SK-N-MC (cell line): Measurements from ENCODE around the gene PKMYT1.
"Not testable (repeated sequence)": the region's sequence is repeated elsewhere in the genome, so short reads cannot be mapped to it uniquely, and the experiment has no call there.

Source experiments
- DNase-seq: peaks from one replicate; pipeline ENCODE4 v3.0.0-alpha.2; 2011; ENCODE audit warnings: low read depth, low spot score
- H3K27ac ChIP-seq: fragments of 200-600 bp; sonication (generic); 2 replicates; pipeline ENCODE4 v1.5.1; 2016; ENCODE audit warnings: mixed run types
- H3K36me3 ChIP-seq: fragments of 200-600 bp; sonication (generic); 2 replicates; pipeline ENCODE4 v1.6.1; 2017; ENCODE audit warnings: antibody characterized with exemption, low read length, mixed read lengths; ENCODE audit not compliant: insufficient read depth
- H3K4me3 ChIP-seq: fragments of 200-600 bp; sonication (generic); 2 replicates; pipeline ENCODE4 v1.5.1; 2016
- H3K9ac ChIP-seq: fragments of 200-600 bp; sonication (generic); 2 replicates; pipeline ENCODE4 v1.8.0; 2017; ENCODE audit warnings: mixed run types, mixed read lengths; ENCODE audit not compliant: insufficient read length
- H3K9me3 ChIP-seq: fragments of 200-600 bp; sonication (generic); 2 replicates; pipeline ENCODE4 v1.6.1; 2017; ENCODE audit warnings: low read depth, mild to moderate bottlenecking, antibody characterized with exemption, low read length, moderate library complexity, mixed read lengths
- EZH2 ChIP-seq: fragments of 200-600 bp; sonication (generic); IDR thresholded peaks from one replicate; pipeline ENCODE4 v1.6.1; 2017; ENCODE audit warnings: antibody characterized with exemption
- FOXP2 ChIP-seq: optimal IDR thresholded peaks from 2 replicates; pipeline ENCODE3; 2011; ENCODE audit warnings: mild to moderate bottlenecking, moderate library complexity; ENCODE audit not compliant: insufficient read depth; ENCODE audit errors: extremely low read length, control extremely low read depth
- POLR2AphosphoS5 ChIP-seq: IDR thresholded peaks from 2 replicates; pipeline ENCODE4 v1.6.1; 2012; ENCODE audit warnings: mild to moderate bottlenecking, low read depth, low read length, borderline replicate concordance

The PKMYT1 gene

DNA sequence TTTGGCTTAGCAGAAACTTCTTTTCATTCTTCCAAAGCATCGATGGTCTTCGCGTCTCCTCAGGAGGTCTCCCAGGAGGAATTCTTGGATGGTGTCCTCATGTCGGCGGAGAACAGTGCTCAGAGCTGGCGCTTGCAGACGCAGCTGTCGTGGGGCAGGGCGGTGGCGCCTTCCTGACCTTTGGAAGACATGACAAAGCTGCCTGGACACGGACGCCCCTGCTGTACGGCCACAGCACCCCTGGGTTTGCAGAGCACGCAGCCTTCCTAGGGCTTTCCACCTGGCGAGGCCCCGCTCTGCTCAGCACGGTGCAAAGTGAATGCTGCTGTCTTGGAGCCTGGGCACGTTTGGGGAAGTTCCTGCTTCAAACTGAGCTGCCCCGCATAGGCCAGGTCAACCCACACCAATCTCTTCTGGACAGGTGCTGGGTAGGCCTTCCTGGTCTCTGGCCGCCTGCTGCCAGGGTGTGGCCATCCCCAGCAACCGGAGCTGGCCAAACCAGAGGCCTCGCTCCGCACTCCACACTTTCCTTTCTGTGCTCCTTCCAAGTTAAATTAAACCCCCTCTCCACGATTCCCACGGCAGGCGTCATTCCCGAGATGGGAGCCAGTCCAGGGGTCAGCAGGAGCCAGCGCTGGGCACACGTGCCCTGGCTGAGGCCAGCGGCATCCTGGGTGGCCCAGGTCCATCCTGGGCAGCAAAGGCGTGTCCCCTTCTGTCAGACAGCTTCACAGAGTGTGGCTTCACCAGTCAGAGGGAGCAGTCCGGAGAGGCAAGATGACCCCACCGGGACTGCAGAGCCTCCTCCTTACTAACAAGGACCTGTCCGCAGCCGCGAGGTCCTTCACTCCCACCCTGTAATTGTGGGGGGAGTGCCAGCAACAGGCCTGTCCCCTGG, 31.2 kb downstream of the PKMYT1 start:
- no peaks in the 10 kb centered on the region for H3K9me3 ChIP-seq
- TF ChIP-seq EZH2 (no peak), FOXP2 (no peak), POLR2AphosphoS5 (no peak)
- no peak overlapping the region for H3K9ac ChIP-seq
- DNase-seq, result no peak
- H3K4me3 ChIP-seq, result no peak overlapping the region
- no peak overlapping the region for H3K27ac ChIP-seq
- H3K36me3 ChIP-seq, result no peaks in the 10 kb centered on the region; the same call in 1 of the 2 replicates

DNA sequence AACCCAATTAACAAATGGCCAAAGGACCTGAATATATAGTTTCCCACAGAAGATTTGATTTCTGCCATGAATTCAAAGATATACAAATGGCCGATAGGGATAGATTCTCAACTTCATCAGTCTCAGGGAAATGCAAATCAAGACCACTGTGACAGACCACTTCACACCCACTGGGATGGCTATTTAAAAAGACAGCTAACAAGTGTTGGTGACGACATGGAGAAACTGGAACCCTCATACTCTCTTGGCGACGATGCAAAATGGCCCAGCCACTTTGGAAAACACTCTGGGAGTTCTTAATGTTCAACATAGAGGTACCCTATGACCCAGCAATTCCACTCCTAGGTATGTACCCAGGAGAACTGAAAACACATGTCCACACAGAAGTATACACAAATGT, 33.6 kb downstream of the PKMYT1 start:
- no peak for DNase-seq
- Histone ChIP-seq H3K4me3 (no peak overlapping the region), H3K9ac (no peak overlapping the region)

DNA sequence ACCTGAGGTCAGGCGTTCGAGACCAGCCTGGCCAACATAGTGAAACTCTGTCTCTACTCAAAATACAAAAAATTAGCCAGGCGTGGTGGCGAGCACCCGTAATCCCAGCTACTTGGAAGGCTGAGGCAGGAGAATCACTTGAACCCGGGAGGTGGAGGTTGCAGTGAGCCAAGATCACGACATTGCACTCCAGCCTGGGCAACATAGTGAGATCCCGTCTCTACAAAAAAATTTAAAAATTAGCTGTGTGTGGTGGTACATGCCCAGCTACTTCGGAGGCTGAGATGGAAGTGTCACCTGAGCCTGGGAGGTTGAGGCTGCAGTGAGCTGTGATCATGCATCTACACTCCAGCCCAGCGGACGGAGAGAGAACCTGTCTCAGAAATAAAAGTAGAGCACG, 36.5 kb downstream of the PKMYT1 start:
- not testable (repeated sequence) for H3K36me3 ChIP-seq, DNase-seq, H3K4me3 ChIP-seq, H3K9me3 ChIP-seq, H3K9ac ChIP-seq, H3K27ac ChIP-seq

More for the DNA sequence above, 33.6 kb downstream of the PKMYT1 start:
- Histone ChIP-seq H3K9me3 (no peaks in the 10 kb centered on the region), H3K27ac (no peak overlapping the region), H3K36me3 (no peaks in the 10 kb centered on the region; the same call in 1 of the 2 replicates)
- TF ChIP-seq EZH2 (no peak), POLR2AphosphoS5 (no peak), FOXP2 (no peak)

DNA sequence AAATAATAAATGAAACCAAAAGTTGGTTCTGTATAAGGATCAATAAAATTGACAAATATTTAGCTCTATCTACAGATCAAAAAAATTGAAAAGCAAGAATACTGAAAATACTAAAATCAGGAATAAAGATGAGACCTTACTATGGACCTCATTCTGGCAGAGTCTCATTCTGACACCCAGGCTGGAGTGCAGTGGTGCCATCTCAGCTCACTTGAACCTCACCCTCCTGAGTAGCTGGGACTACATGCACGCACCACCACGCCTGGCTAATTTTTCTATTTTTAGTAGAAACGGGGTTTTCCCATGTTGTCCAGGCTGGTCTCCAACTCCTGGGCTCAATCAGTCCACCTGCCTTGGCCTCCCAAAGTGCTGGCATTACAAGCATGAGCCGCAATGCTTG, 38.2 kb downstream of the PKMYT1 start:
- Histone ChIP-seq H3K36me3 (peaks cover 13% of the 10 kb centered on the region; the same call in 1 of the 2 replicates), H3K4me3 (no peak overlapping the region), H3K9me3 (no peaks in the 10 kb centered on the region), H3K27ac (no peak overlapping the region), H3K9ac (no peak overlapping the region)
- DNase-seq, result no peak
- TF ChIP-seq POLR2AphosphoS5 (no peak), EZH2 (no peak), FOXP2 (no peak)

DNA sequence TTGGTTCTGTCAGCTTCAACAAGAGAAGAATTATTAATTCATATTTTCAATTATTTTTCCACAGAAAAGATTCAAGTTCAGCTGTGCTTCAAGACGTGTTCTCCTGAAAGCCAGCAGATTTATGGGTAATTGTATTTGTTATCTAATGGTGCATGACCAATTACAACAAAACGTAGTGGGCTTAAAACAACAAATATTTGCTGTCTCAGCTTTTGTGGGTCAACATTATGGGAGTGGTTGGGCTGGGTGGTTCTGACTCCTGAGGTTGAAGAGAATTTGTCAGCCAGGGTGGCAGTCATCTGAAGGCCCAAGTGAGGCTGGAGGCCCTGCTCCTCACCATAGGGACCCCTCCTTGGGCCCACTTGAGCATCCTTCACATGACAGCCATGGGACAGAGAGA, 40.3 kb downstream of the PKMYT1 start:
- H3K27ac ChIP-seq, result no peak overlapping the region
- no peak overlapping the region for H3K4me3 ChIP-seq
- DNase-seq, result no peak
- H3K36me3 ChIP-seq, result peaks cover 13% of the 10 kb centered on the region; the same call in 1 of the 2 replicates
- no peak overlapping the region for H3K9ac ChIP-seq
- H3K9me3 ChIP-seq, result no peaks in the 10 kb centered on the region
- TF ChIP-seq POLR2AphosphoS5, result no peak
- TF ChIP-seq FOXP2, result no peak
- no peak for TF ChIP-seq EZH2

DNA sequence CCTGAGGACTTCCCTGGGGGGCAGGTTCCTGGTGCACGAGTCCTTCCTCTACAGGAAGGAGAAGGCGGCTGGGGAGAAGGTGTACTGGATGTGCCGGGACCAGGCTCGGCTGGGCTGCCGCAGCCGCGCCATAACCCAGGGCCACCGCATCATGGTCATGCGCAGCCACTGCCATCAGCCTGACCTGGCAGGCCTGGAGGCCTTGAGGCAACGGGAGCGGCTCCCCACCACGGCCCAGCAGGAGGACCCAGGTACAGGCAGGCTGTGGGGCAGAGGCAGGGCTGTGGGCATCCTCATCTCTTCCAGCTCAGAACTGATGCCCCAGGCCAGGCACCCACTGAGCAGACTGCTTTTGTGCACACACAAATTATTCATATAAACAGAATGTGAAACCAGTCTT, 42.0 kb downstream of the PKMYT1 start:
- no peak for DNase-seq
- H3K9me3 ChIP-seq, result no peaks in the 10 kb centered on the region
- peaks cover 13% of the 10 kb centered on the region; the same call in 1 of the 2 replicates for H3K36me3 ChIP-seq
- no peak overlapping the region for H3K4me3 ChIP-seq
- TF ChIP-seq EZH2, result no peak
- no peak for TF ChIP-seq FOXP2
- no peak for TF ChIP-seq POLR2AphosphoS5
- no peak overlapping the region for H3K27ac ChIP-seq
- no peak overlapping the region for H3K9ac ChIP-seq

DNA sequence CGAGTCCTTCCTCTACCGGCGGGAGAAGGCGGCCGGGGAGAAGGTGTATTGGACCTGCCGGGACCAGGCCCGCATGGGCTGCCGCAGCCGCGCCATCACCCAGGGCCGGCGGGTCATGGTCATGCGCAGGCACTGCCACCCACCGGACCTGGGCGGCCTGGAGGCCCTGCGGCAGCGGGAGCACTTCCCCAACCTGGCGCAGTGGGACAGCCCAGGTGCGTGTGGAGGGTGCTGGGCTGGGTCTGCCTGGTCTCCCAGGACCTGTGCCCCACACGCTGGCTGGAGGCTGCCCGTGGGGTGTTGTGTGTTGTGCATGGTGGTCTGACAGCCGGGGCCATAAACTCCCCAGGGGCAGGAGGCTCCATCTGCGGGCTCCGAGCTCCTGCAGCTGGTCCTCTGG, 43.1 kb downstream of the PKMYT1 start:
- no peak overlapping the region for H3K9ac ChIP-seq
- DNase-seq, result no peak
- H3K9me3 ChIP-seq, result no peaks in the 10 kb centered on the region
- peaks cover 13% of the 10 kb centered on the region; the same call in 1 of the 2 replicates for H3K36me3 ChIP-seq
- TF ChIP-seq FOXP2 (no peak), POLR2AphosphoS5 (no peak), EZH2 (no peak)
- H3K4me3 ChIP-seq, result no peak overlapping the region
- no peak overlapping the region for H3K27ac ChIP-seq

DNA sequence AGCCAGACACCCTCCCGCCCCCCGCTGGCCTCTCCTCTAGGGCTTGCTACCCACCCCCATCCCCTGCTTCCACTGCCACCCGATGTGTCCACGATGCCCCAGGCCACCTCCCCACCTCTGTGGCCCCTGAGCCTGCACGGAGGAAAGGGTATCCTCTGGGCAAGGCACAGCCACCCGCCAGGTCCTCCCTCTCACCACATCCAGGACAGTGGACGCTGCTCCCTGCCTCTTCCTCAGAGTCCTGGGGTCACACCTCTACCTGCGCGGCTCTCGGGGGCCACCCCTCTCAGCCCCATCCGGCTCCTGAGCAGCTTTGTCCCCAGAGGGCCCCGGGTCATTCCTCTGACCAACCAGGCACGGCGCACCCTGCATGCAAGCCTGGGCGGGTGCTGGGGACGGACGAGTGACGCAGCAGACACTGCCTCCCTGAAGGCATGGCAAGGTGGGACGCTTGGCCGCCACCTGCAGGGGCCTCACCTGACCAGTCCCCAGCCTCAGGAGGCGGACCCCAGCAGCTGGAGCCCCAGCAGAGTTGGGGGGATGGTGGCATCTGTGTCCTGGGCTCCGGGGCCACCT, 43.7 kb downstream of the PKMYT1 start:
- TF ChIP-seq POLR2AphosphoS5 (no peak), FOXP2 (no peak), EZH2 (no peak)
- Histone ChIP-seq H3K36me3 (peaks cover 13% of the 10 kb centered on the region; the same call in 1 of the 2 replicates), H3K9ac (no peak overlapping the region), H3K4me3 (no peak overlapping the region), H3K9me3 (no peaks in the 10 kb centered on the region), H3K27ac (no peak overlapping the region)
- DNase-seq, result no peak
